ENCODE results near the gene UBE2G1.
"Not testable (repeated sequence)": the region's sequence is repeated elsewhere in the genome, so short reads cannot be mapped to it uniquely, and the experiment has no call there.

UBE2G1 gene

GRCh38 chr17:4366327-4367063, at the start of gene UBE2G1:
Gene UBE2G1, minus strand, starts transcription at chr17:4366675. Its CDS starts 359 bp downstream, at chr17:4366316.
- in situ Hi-C loops (cut with MboI; ENCODE audit: low sequenced_read_pairs): no loop called here

GRCh38 chr17:4412933-4413831, 46.7 kb upstream of the UBE2G1 start:
- in situ Hi-C loops (cut with MboI; ENCODE audit: low sequenced_read_pairs): no loop called here

GRCh38 chr17:4411201-4411600, 44.7 kb upstream of the UBE2G1 start:
- in situ Hi-C loops (cut with MboI; ENCODE audit: low sequenced_read_pairs): no loop called here

- in situ Hi-C loops (cut with MboI; ENCODE audit: low sequenced_read_pairs): no loop called here
These were observed 43.2 kb upstream of the UBE2G1 start for GRCh38 chr17:4409659-4410058.

GRCh38 chr17:4407851-4408250, 41.4 kb upstream of the UBE2G1 start:
- in situ Hi-C loops (cut with MboI; ENCODE audit: low sequenced_read_pairs): no loop called here

GRCh38 chr17:4407216-4407615, 40.7 kb upstream of the UBE2G1 start:
- in situ Hi-C loops (cut with MboI; ENCODE audit: low sequenced_read_pairs): no loop called here

GRCh38 chr17:4406386-4406785, 39.9 kb upstream of the UBE2G1 start:
- in situ Hi-C loops (cut with MboI; ENCODE audit: low sequenced_read_pairs): no loop called here

- in situ Hi-C loops (cut with MboI; ENCODE audit: low sequenced_read_pairs): no loop called here
These were observed 39.2 kb upstream of the UBE2G1 start for GRCh38 chr17:4405699-4406098.

- in situ Hi-C loops (cut with MboI; ENCODE audit: low sequenced_read_pairs): no loop called here
These were observed 38.7 kb upstream of the UBE2G1 start for GRCh38 chr17:4405038-4405669.

GRCh38 chr17:4397840-4398239, 31.4 kb upstream of the UBE2G1 start:
- in situ Hi-C loops (cut with MboI; ENCODE audit: low sequenced_read_pairs): no loop called here

GRCh38 chr17:4395111-4395478, 28.6 kb upstream of the UBE2G1 start:
- in situ Hi-C loops (cut with MboI; ENCODE audit: low sequenced_read_pairs): no loop called here

GRCh38 chr17:4394208-4395110, 28.0 kb upstream of the UBE2G1 start:
- in situ Hi-C loops (cut with MboI; ENCODE audit: low sequenced_read_pairs): no loop called here

GRCh38 chr17:4393806-4394205, 27.3 kb upstream of the UBE2G1 start:
- in situ Hi-C loops (cut with MboI; ENCODE audit: low sequenced_read_pairs): no loop called here

- in situ Hi-C loops (cut with MboI; ENCODE audit: low sequenced_read_pairs): no loop called here
These were observed 22.6 kb upstream of the UBE2G1 start for GRCh38 chr17:4389079-4389478.

GRCh38 chr17:4387137-4387536, 20.7 kb upstream of the UBE2G1 start:
- in situ Hi-C loops (cut with MboI; ENCODE audit: low sequenced_read_pairs): no loop called here

- in situ Hi-C loops (cut with MboI; ENCODE audit: low sequenced_read_pairs): no loop called here
These were observed 19.9 kb upstream of the UBE2G1 start for GRCh38 chr17:4386406-4386805.

- in situ Hi-C loops (cut with MboI; ENCODE audit: low sequenced_read_pairs): no loop called here
These were observed 15.5 kb upstream of the UBE2G1 start for GRCh38 chr17:4381690-4382671.

- in situ Hi-C loops (cut with MboI; ENCODE audit: low sequenced_read_pairs): no loop called here
These were observed 12.2 kb upstream of the UBE2G1 start for GRCh38 chr17:4378626-4379025.

- in situ Hi-C loops (cut with MboI; ENCODE audit: low sequenced_read_pairs): not testable (repeated sequence)
These were observed 10.8 kb upstream of the UBE2G1 start for GRCh38 chr17:4377247-4377646.
